GM12878 (cell line): Measurements from ENCODE around the gene MID1. TPM values are rescaled to one million over a fixed set of nuclear protein-coding genes. Genes with fewer than 3 reads are reported as not detected.

Source experiments
- ATAC-seq: fragments of 200-7000 bp; cut with Tn5 transposase; 3 replicates; pipeline ENCODE4 v1.9.1; 2020; ENCODE audit warnings: mild to moderate bottlenecking, moderate library complexity
- BruUV-seq: library from RNA; stranded (reverse); fragments of 400-500 nt; replicated peaks from 2 replicates; lab custom pipeline; 2021; lab: Mats Ljungman, UMichigan
- CTCF ChIA-PET: fragments of 300-600 bp; sonication (Branson Sonifier 250); formaldehyde crosslinking; extraction: SDS; loops from one replicate; lab custom pipeline; 2021; ENCODE audit warnings: inconsistent platforms; lab: Yijun Ruan, JAX
- POLR2A ChIA-PET: fragments of 350-600 bp; formaldehyde crosslinking; extraction: SDS; loops from one replicate; lab custom pipeline; 2021; ENCODE audit warnings: inconsistent platforms; lab: Charles Lee
- RAD21 ChIA-PET: fragments of 300-600 bp; sonication (Branson Sonifier 250); formaldehyde crosslinking; loops from one replicate; lab custom pipeline; 2023; ENCODE audit warnings: antibody characterized with exemption; ENCODE audit not compliant: unreplicated experiment; lab: Charles Lee
- SMC1A ChIA-PET: fragments of 300-600 bp; sonication (Branson Sonifier 250); formaldehyde crosslinking; loops from one replicate; lab custom pipeline; 2023; ENCODE audit not compliant: unreplicated experiment, uncharacterized antibody; lab: Charles Lee
- DNase-seq: peaks from one replicate; pipeline ENCODE4 v3.0.0-alpha.2; 2011; ENCODE audit warnings: low read depth, low spot score
- FAIRE-seq: peaks from 3 replicates; lab custom pipeline; 2011; peaks lifted over from hg19 to GRCh38; lab: Jason Lieb, UNC
- H2AFZ ChIP-seq: 2 replicates; pipeline ENCODE4 v1.6.0; 2011; ENCODE audit warnings: low read depth, low read length, control low read depth; ENCODE audit not compliant: control insufficient read depth
- H3K27ac ChIP-seq: 2 replicates; pipeline ENCODE4 v1.5.1; 2011; ENCODE audit warnings: control low read depth; ENCODE audit not compliant: control insufficient read depth, insufficient read depth
- H3K27me3 ChIP-seq, 2 experiments: replicated peaks in 1 of 2; 2 replicates each; pipeline versions ENCODE4 v1.6.0 to v1.6.1; 2011; ENCODE audit warnings: low read length in 1 of 2; ENCODE audit not compliant: control insufficient read depth in 2 of 2, insufficient read depth in 2 of 2
- H3K36me3 ChIP-seq, 2 experiments: 2 replicates each; pipeline ENCODE4 v1.5.1; 2011; ENCODE audit warnings: low read length in 1 of 2; ENCODE audit not compliant: control insufficient read depth in 2 of 2, insufficient read depth in 2 of 2
- H3K4me1 ChIP-seq: 2 replicates; pipeline ENCODE4 v1.6.1; 2011; ENCODE audit warnings: mild to moderate bottlenecking, low read length, moderate library complexity, mixed read lengths; ENCODE audit not compliant: control insufficient read depth, insufficient read depth
- H3K4me2 ChIP-seq: 2 replicates; pipeline ENCODE4 v1.6.0; 2011; ENCODE audit warnings: control low read depth; ENCODE audit not compliant: control insufficient read depth, insufficient read depth
- H3K4me3 ChIP-seq: fragments of 200-600 bp; sonication (generic); 2 replicates; pipeline ENCODE4 v1.5.1; 2016
- H3K79me2 ChIP-seq: 2 replicates; pipeline ENCODE4 v1.6.0; 2011; ENCODE audit warnings: low read length; ENCODE audit not compliant: control insufficient read depth, insufficient read depth
- H3K9ac ChIP-seq: 2 replicates; pipeline ENCODE4 v1.8.0; 2011; ENCODE audit warnings: low read length, control low read depth, mixed read lengths; ENCODE audit not compliant: control insufficient read depth, insufficient read depth
- H3K9me3 ChIP-seq: replicated peaks from 3 replicates; pipeline ENCODE4 v1.5.1; 2011; ENCODE audit warnings: mild to moderate bottlenecking, low read length; ENCODE audit not compliant: control insufficient read depth, insufficient read depth
- H4K20me1 ChIP-seq: 2 replicates; pipeline ENCODE4 v1.6.0; 2011; ENCODE audit not compliant: control insufficient read depth, insufficient read depth
- ATF7 ChIP-seq: fragments of 450-650 bp; IDR thresholded peaks from 2 replicates; pipeline ENCODE4 v1.6.1; 2016; ENCODE audit warnings: low read depth, mild to moderate bottlenecking
- BHLHE40 ChIP-seq, 2 experiments: fragments of 450-650 bp in 1 of 2; IDR thresholded peaks; 2 replicates each; pipeline ENCODE4 v1.6.1; 2011 to 2017; ENCODE audit warnings: low read depth in 2 of 2, borderline replicate concordance in 1 of 2, improper control_type of control experiment in 1 of 2, low read length in 1 of 2, mild to moderate bottlenecking in 1 of 2
- IRF5 ChIP-seq: fragments of 450-650 bp; IDR thresholded peaks from 2 replicates; pipeline ENCODE4 v1.6.1; 2017; ENCODE audit warnings: borderline replicate concordance
- KDM1A ChIP-seq: fragments of 200-600 bp; sonication (generic); IDR thresholded peaks from 2 replicates; pipeline ENCODE4 v1.6.1; 2016; ENCODE audit warnings: borderline replicate concordance
- LARP7 ChIP-seq: fragments of 450-650 bp; IDR thresholded peaks from 2 replicates; pipeline ENCODE4 v1.6.1; 2017; ENCODE audit warnings: mild to moderate bottlenecking
- RELB ChIP-seq: fragments of 450-650 bp; IDR thresholded peaks from 2 replicates; pipeline ENCODE4 v1.6.1; 2017; ENCODE audit warnings: low read depth, mild to moderate bottlenecking, moderate library complexity
- ZZZ3 ChIP-seq: IDR thresholded peaks from 2 replicates; pipeline ENCODE4 v1.6.1; 2011; ENCODE audit warnings: low read depth; ENCODE audit not compliant: control insufficient read depth, insufficient read length
- WGBS: methylation state at CpG from one replicate; pipeline ENCODE4 v1.1.6; 2016; ENCODE audit warnings: low lambda C conversion rate; ENCODE audit not compliant: insufficient replicate concordance, insufficient coverage; ENCODE audit errors: missing lambda C conversion rate; 5-methylcytosine and 5-hydroxymethylcytosine counted together
- in situ Hi-C: fragments of 300-500 bp; cut with MboI; formaldehyde crosslinking; loops from 9 replicates; pipeline ENCODE4 v1.14.3; 2018; ENCODE audit warnings: mixed read lengths
- intact Hi-C: fragments of 100-400 bp; cut with micrococcal nuclease; formaldehyde crosslinking; loops from one replicate; pipeline ENCODE4 v1.14.2; 2022; ENCODE audit not compliant: unreplicated experiment
- polyA plus RNA-seq, 11 experiments: library from polyadenylated mRNA; depleted of rRNA in 4 of 11; unstranded in 6 of 11; stranded (reverse) in 5 of 11; fragments of >200 nt; fragmentation: Nextera tagmentation in 4 of 11; fragmentation: Illumina TruSeq in 1 of 11; extraction: Ambion mirVana in 4 of 11; extraction: Trizol in 1 of 11; gene quantifications; 1 replicate in 1 of 11; 2 replicates in 10 of 11; pipeline versions ENCODE4 v1.2.1 to v1.2.3, GENCODE V29; 2011 to 2016; ENCODE audit warnings: inconsistent platforms in 2 of 11, missing spikeins in 2 of 11, low read depth in 1 of 11
- total RNA-seq, 4 experiments: library from RNA; depleted of rRNA in 3 of 4; stranded (reverse); fragments of >200 nt in 3 of 4; fragmentation: Illumina TruSeq in 1 of 4; extraction: Trizol in 1 of 4; gene quantifications; 2 replicates each; pipeline versions ENCODE4 v1.2.1 to v1.2.3, GENCODE V29; 2013 to 2021
- TF ChIP-seq, protein P1 (sequence below): fragments of 450-650 bp; IDR thresholded peaks from 2 replicates; pipeline ENCODE4 v1.6.1; 2017; ENCODE audit warnings: mild to moderate bottlenecking, low read depth, inconsistent platforms; ENCODE audit not compliant: poor library complexity, severe bottlenecking
- TF ChIP-seq, protein P2 (sequence below): fragments of 450-650 bp; IDR thresholded peaks from 2 replicates; pipeline ENCODE4 v1.6.1; 2016; ENCODE audit warnings: mild to moderate bottlenecking, moderate library complexity, borderline replicate concordance
- TF ChIP-seq, protein P3 (sequence below), 3 experiments: IDR thresholded peaks in 2 of 3; conservative IDR thresholded peaks in 1 of 3; 2 replicates each; pipeline ENCODE4 v1.5.1; 2011; ENCODE audit warnings: low read depth in 3 of 3, low read length in 3 of 3, mild to moderate bottlenecking in 3 of 3, control low read depth in 2 of 3, moderate library complexity in 2 of 3, inconsistent platforms in 1 of 3, mixed read lengths in 1 of 3; ENCODE audit not compliant: control insufficient read depth in 2 of 3, insufficient read depth in 1 of 3; ENCODE audit errors: extremely low read depth in 1 of 3
- TF ChIP-seq, protein P4 (sequence below): fragments of 450-650 bp; IDR thresholded peaks from 2 replicates; pipeline ENCODE4 v1.6.1; 2014; ENCODE audit warnings: mild to moderate bottlenecking

The MID1 gene
- total and polyA plus RNA-seq, 10 of the 15 experiments (the other 5 are each of a cell fraction or from before 2014, with no cell fraction given): 0.04 to 0.51 (median 0.14) TPM; not detected in 1

DNA sequence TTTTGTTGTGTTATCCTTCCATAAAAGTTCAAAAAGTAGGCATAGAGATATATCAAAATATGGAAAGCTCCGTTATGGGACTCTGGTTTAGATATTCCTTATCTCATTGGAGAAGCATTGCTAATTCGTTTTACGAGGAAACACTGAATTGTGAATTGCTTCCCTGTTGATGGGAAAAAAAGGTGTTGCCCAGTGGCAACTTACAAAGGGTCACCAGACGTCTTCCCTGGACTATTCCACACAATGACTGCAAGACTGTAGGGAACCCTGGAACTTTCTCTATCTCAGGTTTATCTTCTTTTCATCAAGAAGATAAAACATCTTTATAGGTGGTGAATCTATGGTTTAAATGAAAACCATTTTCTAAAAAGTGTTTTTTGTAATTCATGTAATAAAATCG is 137.7 kb downstream of the MID1 start:
- H2AFZ ChIP-seq: no peak overlapping the region
- no peaks in the 10 kb centered on the region for H3K9me3 ChIP-seq
- no TSS peak for BruUV-seq
- ChIA-PET SMC1A (no interaction called here), POLR2A (no interaction called here), RAD21 (no interaction called here), CTCF (no interaction called here)
- no peaks in the 10 kb centered on the region for H3K79me2 ChIP-seq
- intact Hi-C loops: no loop called here
- H3K4me1 ChIP-seq: no peaks in the 10 kb centered on the region
- FAIRE-seq: no peak
- no peaks in the 10 kb centered on the region for H3K36me3 ChIP-seq
- no peak for DNase-seq
- 48% methylated on average over 5 of the region's 5 CpGs for WGBS
- no peak overlapping the region for H3K4me3 ChIP-seq
- no peaks in the 10 kb centered on the region for H4K20me1 ChIP-seq
- no peak for ATAC-seq
- no peaks in the 10 kb centered on the region for H3K27me3 ChIP-seq
- no peak overlapping the region for H3K9ac ChIP-seq
- in situ Hi-C loops: no loop called here
- no peak overlapping the region for H3K27ac ChIP-seq
- no peak overlapping the region for H3K4me2 ChIP-seq
- no peak for TF ChIP-seq ATF7
- no peak for TF ChIP-seq KDM1A
- TF ChIP-seq, protein P1, sequence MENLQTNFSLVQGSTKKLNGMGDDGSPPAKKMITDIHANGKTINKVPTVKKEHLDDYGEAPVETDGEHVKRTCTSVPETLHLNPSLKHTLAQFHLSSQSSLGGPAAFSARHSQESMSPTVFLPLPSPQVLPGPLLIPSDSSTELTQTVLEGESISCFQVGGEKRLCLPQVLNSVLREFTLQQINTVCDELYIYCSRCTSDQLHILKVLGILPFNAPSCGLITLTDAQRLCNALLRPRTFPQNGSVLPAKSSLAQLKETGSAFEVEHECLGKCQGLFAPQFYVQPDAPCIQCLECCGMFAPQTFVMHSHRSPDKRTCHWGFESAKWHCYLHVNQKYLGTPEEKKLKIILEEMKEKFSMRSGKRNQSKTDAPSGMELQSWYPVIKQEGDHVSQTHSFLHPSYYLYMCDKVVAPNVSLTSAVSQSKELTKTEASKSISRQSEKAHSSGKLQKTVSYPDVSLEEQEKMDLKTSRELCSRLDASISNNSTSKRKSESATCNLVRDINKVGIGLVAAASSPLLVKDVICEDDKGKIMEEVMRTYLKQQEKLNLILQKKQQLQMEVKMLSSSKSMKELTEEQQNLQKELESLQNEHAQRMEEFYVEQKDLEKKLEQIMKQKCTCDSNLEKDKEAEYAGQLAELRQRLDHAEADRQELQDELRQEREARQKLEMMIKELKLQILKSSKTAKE: no peak
- no peak for TF ChIP-seq ZZZ3
- TF ChIP-seq, protein P2, sequence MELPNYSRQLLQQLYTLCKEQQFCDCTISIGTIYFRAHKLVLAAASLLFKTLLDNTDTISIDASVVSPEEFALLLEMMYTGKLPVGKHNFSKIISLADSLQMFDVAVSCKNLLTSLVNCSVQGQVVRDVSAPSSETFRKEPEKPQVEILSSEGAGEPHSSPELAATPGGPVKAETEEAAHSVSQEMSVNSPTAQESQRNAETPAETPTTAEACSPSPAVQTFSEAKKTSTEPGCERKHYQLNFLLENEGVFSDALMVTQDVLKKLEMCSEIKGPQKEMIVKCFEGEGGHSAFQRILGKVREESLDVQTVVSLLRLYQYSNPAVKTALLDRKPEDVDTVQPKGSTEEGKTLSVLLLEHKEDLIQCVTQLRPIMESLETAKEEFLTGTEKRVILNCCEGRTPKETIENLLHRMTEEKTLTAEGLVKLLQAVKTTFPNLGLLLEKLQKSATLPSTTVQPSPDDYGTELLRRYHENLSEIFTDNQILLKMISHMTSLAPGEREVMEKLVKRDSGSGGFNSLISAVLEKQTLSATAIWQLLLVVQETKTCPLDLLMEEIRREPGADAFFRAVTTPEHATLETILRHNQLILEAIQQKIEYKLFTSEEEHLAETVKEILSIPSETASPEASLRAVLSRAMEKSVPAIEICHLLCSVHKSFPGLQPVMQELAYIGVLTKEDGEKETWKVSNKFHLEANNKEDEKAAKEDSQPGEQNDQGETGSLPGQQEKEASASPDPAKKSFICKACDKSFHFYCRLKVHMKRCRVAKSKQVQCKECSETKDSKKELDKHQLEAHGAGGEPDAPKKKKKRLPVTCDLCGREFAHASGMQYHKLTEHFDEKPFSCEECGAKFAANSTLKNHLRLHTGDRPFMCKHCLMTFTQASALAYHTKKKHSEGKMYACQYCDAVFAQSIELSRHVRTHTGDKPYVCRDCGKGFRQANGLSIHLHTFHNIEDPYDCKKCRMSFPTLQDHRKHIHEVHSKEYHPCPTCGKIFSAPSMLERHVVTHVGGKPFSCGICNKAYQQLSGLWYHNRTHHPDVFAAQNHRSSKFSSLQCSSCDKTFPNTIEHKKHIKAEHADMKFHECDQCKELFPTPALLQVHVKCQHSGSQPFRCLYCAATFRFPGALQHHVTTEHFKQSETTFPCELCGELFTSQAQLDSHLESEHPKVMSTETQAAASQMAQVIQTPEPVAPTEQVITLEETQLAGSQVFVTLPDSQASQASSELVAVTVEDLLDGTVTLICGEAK: no peak
- TF ChIP-seq RELB: no peak
- no peak for TF ChIP-seq LARP7
- no peak for TF ChIP-seq IRF5
- TF ChIP-seq, protein P3, sequence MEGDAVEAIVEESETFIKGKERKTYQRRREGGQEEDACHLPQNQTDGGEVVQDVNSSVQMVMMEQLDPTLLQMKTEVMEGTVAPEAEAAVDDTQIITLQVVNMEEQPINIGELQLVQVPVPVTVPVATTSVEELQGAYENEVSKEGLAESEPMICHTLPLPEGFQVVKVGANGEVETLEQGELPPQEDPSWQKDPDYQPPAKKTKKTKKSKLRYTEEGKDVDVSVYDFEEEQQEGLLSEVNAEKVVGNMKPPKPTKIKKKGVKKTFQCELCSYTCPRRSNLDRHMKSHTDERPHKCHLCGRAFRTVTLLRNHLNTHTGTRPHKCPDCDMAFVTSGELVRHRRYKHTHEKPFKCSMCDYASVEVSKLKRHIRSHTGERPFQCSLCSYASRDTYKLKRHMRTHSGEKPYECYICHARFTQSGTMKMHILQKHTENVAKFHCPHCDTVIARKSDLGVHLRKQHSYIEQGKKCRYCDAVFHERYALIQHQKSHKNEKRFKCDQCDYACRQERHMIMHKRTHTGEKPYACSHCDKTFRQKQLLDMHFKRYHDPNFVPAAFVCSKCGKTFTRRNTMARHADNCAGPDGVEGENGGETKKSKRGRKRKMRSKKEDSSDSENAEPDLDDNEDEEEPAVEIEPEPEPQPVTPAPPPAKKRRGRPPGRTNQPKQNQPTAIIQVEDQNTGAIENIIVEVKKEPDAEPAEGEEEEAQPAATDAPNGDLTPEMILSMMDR (IDR thresholded peaks at IDR 0.05 in 2 of 3, conservative IDR thresholded peaks at IDR 0.05 in 1 of 3; ENCODE audit: control insufficient read depth in 2 of 3, extremely low read depth in 1 of 3, insufficient read depth in 1 of 3, low read depth in 3 of 3, low read length in 3 of 3): no peak
- TF ChIP-seq, protein P4, sequence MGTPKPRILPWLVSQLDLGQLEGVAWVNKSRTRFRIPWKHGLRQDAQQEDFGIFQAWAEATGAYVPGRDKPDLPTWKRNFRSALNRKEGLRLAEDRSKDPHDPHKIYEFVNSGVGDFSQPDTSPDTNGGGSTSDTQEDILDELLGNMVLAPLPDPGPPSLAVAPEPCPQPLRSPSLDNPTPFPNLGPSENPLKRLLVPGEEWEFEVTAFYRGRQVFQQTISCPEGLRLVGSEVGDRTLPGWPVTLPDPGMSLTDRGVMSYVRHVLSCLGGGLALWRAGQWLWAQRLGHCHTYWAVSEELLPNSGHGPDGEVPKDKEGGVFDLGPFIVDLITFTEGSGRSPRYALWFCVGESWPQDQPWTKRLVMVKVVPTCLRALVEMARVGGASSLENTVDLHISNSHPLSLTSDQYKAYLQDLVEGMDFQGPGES: no peak
- no peak for TF ChIP-seq BHLHE40 (IDR thresholded peaks at IDR 0.05; ENCODE audit: borderline replicate concordance in 1 of 2, low read depth in 2 of 2, low read length in 1 of 2)
